Anterior cingulate cortex (tissue), 58 donors: ENCODE data around the gene LRRC1.
A peak's percentile ranks its signal among the peaks of the same experiment; 100 is the strongest.

Experiments
- DNase-seq, 58 donors: peaks; one replicate each; lab custom pipeline; 2025; lab: John Stamatoyannopoulos, UW

Gene LRRC1

GRCh38 chr6:53917464-53917842 lies 122.6 kb downstream of the LRRC1 start:
- no peak for DNase-seq

- DNase-seq = no peak
These were observed 124.2 kb downstream of the LRRC1 start for GRCh38 chr6:53918854-53919510.

- DNase-seq = no peak
These were observed 125.1 kb downstream of the LRRC1 start for GRCh38 chr6:53919881-53920360.

GRCh38 chr6:53920881-53921280 lies 126.1 kb downstream of the LRRC1 start:
- no peak for DNase-seq

- no peak for DNase-seq
These were observed 126.8 kb downstream of the LRRC1 start for GRCh38 chr6:53921639-53922038.

GRCh38 chr6:53922539-53922981 lies 127.8 kb downstream of the LRRC1 start:
- DNase-seq = no peak

- no peak for DNase-seq
These were observed 129.5 kb downstream of the LRRC1 start for GRCh38 chr6:53924277-53924676.

GRCh38 chr6:53924821-53925422 lies 130.1 kb downstream of the LRRC1 start:
- no peak for DNase-seq

GRCh38 chr6:53925891-53926290 lies 131.1 kb downstream of the LRRC1 start:
- DNase-seq = no peak

- no peak for DNase-seq
These were observed 131.7 kb downstream of the LRRC1 start for GRCh38 chr6:53926505-53926904.

GRCh38 chr6:53928641-53929040 lies 133.8 kb downstream of the LRRC1 start:
- DNase-seq = no peak

- DNase-seq = no peak
These were observed 134.4 kb downstream of the LRRC1 start for GRCh38 chr6:53929041-53929820.

- DNase-seq = no peak
These were observed 135.0 kb downstream of the LRRC1 start for GRCh38 chr6:53929821-53930120.

- DNase-seq = no peak
These were observed 135.5 kb downstream of the LRRC1 start for GRCh38 chr6:53930330-53930729.

- DNase-seq = no peak
These were observed 136.3 kb downstream of the LRRC1 start for GRCh38 chr6:53931086-53931485.

- DNase-seq = no peak
These were observed 137.7 kb downstream of the LRRC1 start for GRCh38 chr6:53932516-53932915.

- no peak for DNase-seq
These were observed 139.2 kb downstream of the LRRC1 start for GRCh38 chr6:53934023-53934422.

- no peak for DNase-seq
These were observed 142.7 kb downstream of the LRRC1 start for GRCh38 chr6:53937461-53937860.

- DNase-seq = no peak
These were observed 144.0 kb downstream of the LRRC1 start for GRCh38 chr6:53938810-53939209.

GRCh38 chr6:53939830-53940229 lies 145.0 kb downstream of the LRRC1 start:
- no peak for DNase-seq

- peak in 43 of 58 donors; percentile 8 to 82 (median 45) for DNase-seq
These were observed 148.6 kb downstream of the LRRC1 start for GRCh38 chr6:53943395-53943794.

GRCh38 chr6:53944091-53944490 lies 149.3 kb downstream of the LRRC1 start:
- no peak for DNase-seq
